HG03571 (cell line): Measurements from ENCODE around the gene FMO4.
"Not testable (repeated sequence)": the region's sequence is repeated elsewhere in the genome, so short reads cannot be mapped to it uniquely, and the experiment has no call there.

Source experiments
- ATAC-seq: cut with Tn5 transposase; IDR thresholded peaks from one replicate; pipeline ENCODE4 v1.9.1; 2021; ENCODE audit not compliant: unreplicated experiment

The FMO4 gene

GRCh38 chr1:171381866-171382210, 67.9 kb downstream of the FMO4 start:
- ATAC-seq, result no peak

- no peak for ATAC-seq
Measured at GRCh38 chr1:171384496-171384895, 70.5 kb downstream of the FMO4 start.

GRCh38 chr1:171389171-171389570, 75.2 kb downstream of the FMO4 start:
- no peak for ATAC-seq

- ATAC-seq, result not testable (repeated sequence)
Measured at GRCh38 chr1:171390740-171391139, 76.8 kb downstream of the FMO4 start.
